Activated naive CD4-positive, alpha-beta T cell treated with anti-CD3 and anti-CD28 coated beads for 36 hours (primary cell): ENCODE measurements around the gene RNF213. TPM values are rescaled to one million over a fixed set of nuclear protein-coding genes. Genes with fewer than 3 reads are reported as not detected.
A peak's percentile ranks its signal among the peaks of the same experiment; 100 is the strongest.

Source experiments
- CTCF ChIA-PET: fragments of 350-600 bp; sonication (Branson Sonifier 250); formaldehyde crosslinking; loops from one replicate; lab custom pipeline; 2021; ENCODE audit warnings: antibody characterized with exemption; lab: Charles Lee
- DNase-seq: peaks from one replicate; pipeline ENCODE4 v3.0.0-alpha.2; 2020
- H3K27ac Mint-ChIP-seq: one replicate; pipeline ENCODE4 v1.8.0; 2021; ENCODE audit warnings: mild to moderate bottlenecking, mixed read lengths
- H3K27me3 Mint-ChIP-seq: one replicate; pipeline ENCODE4 v1.8.0; 2021; ENCODE audit warnings: low read depth, mixed read lengths
- H3K36me3 Mint-ChIP-seq: one replicate; pipeline ENCODE4 v1.8.0; 2021; ENCODE audit warnings: low read depth, mixed read lengths
- H3K4me1 Mint-ChIP-seq: one replicate; pipeline ENCODE4 v1.8.0; 2021; ENCODE audit warnings: low read depth, mixed read lengths
- H3K4me3 Mint-ChIP-seq: one replicate; pipeline ENCODE4 v1.8.0; 2021; ENCODE audit warnings: mild to moderate bottlenecking, moderate library complexity, mixed read lengths
- H3K9me3 Mint-ChIP-seq: one replicate; pipeline ENCODE4 v1.8.0; 2021; ENCODE audit warnings: mixed read lengths
- intact Hi-C: fragments of 100-400 bp; cut with micrococcal nuclease; formaldehyde crosslinking; loops from one replicate; pipeline ENCODE4 v1.15.1; 2023
- total RNA-seq, 2 experiments: library from RNA; stranded (reverse); gene quantifications; one replicate each; pipeline ENCODE4 v1.2.3, GENCODE V29; 2021

Gene RNF213
- total RNA-seq, 2 experiments from 2014 or later: 234 to 250 TPM

DNA sequence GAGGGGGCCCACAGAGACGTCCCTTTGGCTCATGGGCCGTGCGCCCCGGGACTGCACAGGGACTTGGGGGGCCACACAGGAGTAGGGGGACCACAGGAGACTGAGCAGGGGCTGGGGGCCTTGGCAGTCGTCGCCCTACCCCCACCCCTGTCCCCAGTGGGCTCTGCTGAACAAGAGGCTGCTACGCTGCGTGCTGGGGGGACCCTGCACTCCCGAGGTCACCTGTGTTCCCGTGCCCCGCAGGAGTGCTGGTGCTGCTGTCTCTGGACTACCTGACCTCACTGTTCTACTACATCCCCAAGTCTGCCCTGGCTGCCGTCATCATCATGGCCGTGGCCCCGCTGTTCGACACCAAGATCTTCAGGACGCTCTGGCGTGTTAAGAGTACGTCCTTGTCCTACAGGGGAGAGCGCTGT, 14.4 kb upstream of the RNF213 start:
- Mint-ChIP-seq H3K4me1 (no peaks in the 10 kb centered on the region), H3K4me3 (no peak overlapping the region), H3K27me3 (no peaks in the 10 kb centered on the region), H3K9me3 (no peaks in the 10 kb centered on the region), H3K27ac (no peak overlapping the region), H3K36me3 (peaks cover 3% of the 10 kb centered on the region)
- DNase-seq: no peak
- CTCF ChIA-PET: no interaction called here
- intact Hi-C loops: no loop called here

DNA sequence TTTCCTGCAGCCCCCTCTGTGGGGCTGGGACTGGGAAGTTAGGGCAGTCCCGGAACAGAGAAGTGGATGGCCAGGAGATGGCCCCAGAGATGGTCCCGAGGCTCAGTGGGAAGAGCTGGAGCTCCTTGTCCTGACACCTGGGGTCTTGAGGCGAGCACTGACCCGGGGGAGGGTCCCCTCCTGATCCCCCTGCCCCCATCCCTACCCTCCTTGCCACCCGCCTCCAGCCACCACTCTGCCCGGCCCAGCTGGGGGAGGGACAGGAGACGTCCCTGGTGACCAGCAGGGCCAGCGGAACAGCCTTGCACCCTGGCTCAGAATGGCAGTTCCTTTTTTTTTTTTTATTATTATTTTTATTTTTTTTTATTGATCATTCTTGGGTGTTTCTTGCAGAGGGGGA, 13.9 kb upstream of the RNF213 start:
- intact Hi-C loops: no loop called here
- Mint-ChIP-seq H3K27me3 (no peaks in the 10 kb centered on the region), H3K36me3 (peaks cover 2% of the 10 kb centered on the region), H3K27ac (no peak overlapping the region), H3K9me3 (no peaks in the 10 kb centered on the region), H3K4me1 (no peaks in the 10 kb centered on the region), H3K4me3 (no peak overlapping the region)
- no peak for DNase-seq
- CTCF ChIA-PET: no interaction called here

DNA sequence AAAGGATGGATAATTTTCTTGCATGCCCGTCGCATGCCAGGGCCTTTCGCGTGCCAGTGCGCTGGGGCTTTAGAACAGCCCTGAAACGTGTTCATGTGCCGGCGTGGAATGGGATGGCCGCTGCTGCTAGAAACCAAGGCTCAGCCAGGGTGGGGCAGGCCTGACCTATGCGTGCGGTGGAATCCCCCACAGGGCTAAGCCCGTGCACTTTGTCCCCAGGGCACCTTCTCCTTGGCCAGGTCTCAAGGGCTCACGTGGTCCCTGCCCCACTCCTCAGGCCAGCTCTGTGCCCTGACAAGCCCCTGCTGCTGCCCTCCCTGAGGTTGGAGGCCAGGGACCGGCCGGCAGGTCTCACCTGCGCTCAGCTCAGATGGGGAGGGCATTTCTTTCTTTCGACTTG, 13.1 kb upstream of the RNF213 start:
- H3K27ac Mint-ChIP-seq: no peak overlapping the region
- no peak overlapping the region for H3K4me3 Mint-ChIP-seq
- CTCF ChIA-PET: no interaction called here
- peaks cover 2% of the 10 kb centered on the region for H3K36me3 Mint-ChIP-seq
- no peak for DNase-seq
- H3K9me3 Mint-ChIP-seq: no peaks in the 10 kb centered on the region
- no peaks in the 10 kb centered on the region for H3K27me3 Mint-ChIP-seq
- H3K4me1 Mint-ChIP-seq: peaks cover 1% of the 10 kb centered on the region
- intact Hi-C loops: no loop called here

DNA sequence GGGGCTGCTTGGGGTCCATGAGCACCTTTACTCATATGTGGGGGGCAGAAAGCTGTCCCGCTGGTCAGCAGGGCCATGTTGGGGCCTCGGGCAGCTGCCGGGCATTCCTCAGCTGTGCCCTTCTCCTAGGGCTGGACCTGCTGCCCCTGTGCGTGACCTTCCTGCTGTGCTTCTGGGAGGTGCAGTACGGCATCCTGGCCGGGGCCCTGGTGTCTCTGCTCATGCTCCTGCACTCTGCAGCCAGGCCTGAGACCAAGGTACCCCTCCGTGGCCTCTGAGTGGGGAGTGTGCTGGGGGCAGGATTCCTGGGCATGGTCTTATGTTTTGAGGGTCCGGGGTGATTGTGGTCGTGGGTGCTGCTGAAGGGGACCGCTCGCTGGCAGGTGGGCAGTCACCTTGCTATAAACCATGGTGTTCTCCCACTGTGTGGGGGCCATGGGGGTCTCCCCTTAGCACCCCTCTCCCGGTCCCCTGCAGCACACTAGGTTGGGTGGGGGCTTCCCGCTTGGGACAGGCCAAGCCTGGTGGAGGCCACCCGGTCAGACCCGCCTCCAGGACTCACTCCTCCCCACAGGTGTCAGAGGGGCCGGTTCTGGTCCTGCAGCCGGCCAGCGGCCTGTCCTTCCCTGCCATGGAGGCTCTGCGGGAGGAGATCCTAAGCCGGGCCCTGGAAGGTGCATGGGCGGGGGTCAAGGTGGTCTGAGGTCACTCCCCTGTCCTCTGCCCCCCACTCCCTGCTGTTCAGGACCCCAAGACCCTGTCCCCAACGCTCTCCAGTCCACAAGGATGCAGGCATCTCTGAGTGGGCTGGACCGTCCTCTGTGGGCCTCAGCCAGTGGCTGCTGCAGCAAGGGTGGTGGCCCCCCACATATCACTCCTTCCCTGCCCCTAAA, 12.4 kb upstream of the RNF213 start:
- DNase-seq: no peak
- intact Hi-C loops: no loop called here
- Mint-ChIP-seq H3K27me3 (no peaks in the 10 kb centered on the region), H3K4me3 (no peak overlapping the region), H3K36me3 (peaks cover 2% of the 10 kb centered on the region), H3K9me3 (no peaks in the 10 kb centered on the region), H3K4me1 (peaks cover 8% of the 10 kb centered on the region), H3K27ac (no peak overlapping the region)
- CTCF ChIA-PET: no interaction called here

DNA sequence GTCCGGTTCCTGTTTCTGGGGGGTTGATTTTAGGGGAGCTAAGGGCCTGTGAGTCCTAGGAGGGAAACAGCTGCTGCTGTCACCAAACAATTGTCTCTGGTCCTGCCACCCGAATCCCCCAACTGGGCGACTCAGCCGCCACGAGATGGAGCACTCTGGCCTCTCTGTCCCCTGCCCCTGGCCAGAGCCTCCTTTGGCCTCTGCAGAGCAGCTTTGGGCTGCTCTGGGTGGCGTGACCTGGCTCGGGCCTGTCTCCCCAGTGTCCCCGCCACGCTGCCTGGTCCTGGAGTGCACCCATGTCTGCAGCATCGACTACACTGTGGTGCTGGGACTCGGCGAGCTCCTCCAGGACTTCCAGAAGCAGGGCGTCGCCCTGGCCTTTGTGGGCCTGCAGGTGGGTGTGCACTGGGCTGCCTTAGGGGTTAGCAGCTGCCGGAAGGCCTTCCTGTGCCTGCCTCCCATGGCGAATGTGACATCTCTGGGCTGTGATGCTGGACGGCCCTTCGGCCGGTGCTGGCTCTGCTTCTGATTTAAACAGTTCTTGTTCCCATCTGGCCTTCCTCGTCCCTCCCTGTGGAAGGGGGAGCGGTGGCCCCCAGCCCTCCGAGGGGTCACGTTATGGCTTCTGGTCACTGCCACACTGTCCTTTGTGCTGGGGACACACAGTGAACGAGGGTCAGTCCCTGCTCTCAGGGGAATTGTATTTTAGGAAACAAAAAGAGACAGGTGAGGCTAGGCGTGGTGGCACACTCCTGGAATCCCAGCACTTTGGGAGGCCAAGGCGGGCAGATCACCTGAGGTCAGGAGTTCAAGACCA, 11.6 kb upstream of the RNF213 start:
- peaks cover 2% of the 10 kb centered on the region for H3K36me3 Mint-ChIP-seq
- intact Hi-C loops: no loop called here
- peaks cover 16% of the 10 kb centered on the region for H3K4me1 Mint-ChIP-seq
- H3K9me3 Mint-ChIP-seq: no peaks in the 10 kb centered on the region
- no peak overlapping the region for H3K27ac Mint-ChIP-seq
- H3K27me3 Mint-ChIP-seq: no peaks in the 10 kb centered on the region
- CTCF ChIA-PET: no interaction called here
- no peak overlapping the region for H3K4me3 Mint-ChIP-seq
- DNase-seq: no peak

DNA sequence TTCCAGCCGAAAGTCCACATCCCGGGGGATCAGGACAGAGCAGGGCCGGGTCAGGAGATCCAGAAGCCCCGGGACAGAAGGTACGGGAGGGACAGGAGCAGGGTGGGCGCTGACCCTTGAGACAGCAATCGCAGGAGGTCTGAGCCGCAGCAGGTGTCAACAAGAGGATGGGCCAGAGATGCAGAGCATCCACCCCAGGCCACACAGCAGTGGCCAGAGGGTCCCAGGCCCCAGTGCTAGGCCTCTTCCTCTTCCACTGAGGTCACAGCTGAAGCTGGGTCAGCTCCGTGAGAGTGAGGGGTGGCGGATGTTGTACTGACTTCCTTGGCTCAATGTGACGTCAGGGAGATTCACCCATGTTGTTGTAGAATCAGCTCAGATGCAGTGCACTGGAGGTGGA, 8.7 kb upstream of the RNF213 start:
- intact Hi-C loops: loop anchor here (2.0 to 5.0 kb wide), 2 partner anchors 151 to 170 kb away; partner anchors contain the start of gene GAA
- H3K27me3 Mint-ChIP-seq: no peaks in the 10 kb centered on the region
- no peaks in the 10 kb centered on the region for H3K9me3 Mint-ChIP-seq
- H3K4me3 Mint-ChIP-seq: no peak overlapping the region
- H3K27ac Mint-ChIP-seq: no peak overlapping the region
- H3K36me3 Mint-ChIP-seq: peaks cover 3% of the 10 kb centered on the region
- no peak for DNase-seq
- CTCF ChIA-PET: interaction anchor here (0.6 to 2.9 kb wide), 11 partner anchors 12 to 494 kb away, joined by 3 to 18 read pairs (median 3); partner anchors contain the start of gene GAA
- peaks cover 38% of the 10 kb centered on the region for H3K4me1 Mint-ChIP-seq

DNA sequence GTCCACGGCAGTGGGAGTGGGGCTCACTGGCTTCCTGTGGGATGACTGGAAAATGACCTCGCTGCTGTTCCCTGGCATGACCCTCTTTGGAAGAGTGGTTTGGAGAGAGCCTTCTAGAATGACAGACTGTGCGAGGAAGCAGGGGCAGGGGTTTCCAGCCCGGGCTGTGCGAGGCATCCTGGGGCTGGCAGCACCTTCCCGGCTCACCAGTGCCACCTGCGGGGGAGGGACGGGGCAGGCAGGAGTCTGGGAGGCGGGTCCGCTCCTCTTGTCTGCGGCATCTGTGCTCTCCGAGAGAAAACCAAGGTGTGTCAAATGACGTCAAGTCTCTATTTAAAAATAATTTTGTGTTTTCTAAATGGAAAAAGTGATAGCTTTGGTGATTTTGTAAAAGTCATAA, 7.8 kb upstream of the RNF213 start:
- Mint-ChIP-seq H3K27me3 (no peaks in the 10 kb centered on the region), H3K27ac (peak overlapping the region; percentile 16), H3K4me3 (no peak overlapping the region), H3K9me3 (no peaks in the 10 kb centered on the region), H3K36me3 (peaks cover 3% of the 10 kb centered on the region), H3K4me1 (peaks cover 45% of the 10 kb centered on the region)
- CTCF ChIA-PET: interaction anchor here (0.7 to 2.9 kb wide), 7 partner anchors 11 to 151 kb away, joined by 3 to 18 read pairs (median 4); partner anchors contain the start of gene GAA
- DNase-seq: peak; percentile 96
- intact Hi-C loops: loop anchor here (1.0 to 5.0 kb wide), 4 partner anchors 57 to 171 kb away; partner anchors contain the start of genes EIF4A3 and GAA

DNA sequence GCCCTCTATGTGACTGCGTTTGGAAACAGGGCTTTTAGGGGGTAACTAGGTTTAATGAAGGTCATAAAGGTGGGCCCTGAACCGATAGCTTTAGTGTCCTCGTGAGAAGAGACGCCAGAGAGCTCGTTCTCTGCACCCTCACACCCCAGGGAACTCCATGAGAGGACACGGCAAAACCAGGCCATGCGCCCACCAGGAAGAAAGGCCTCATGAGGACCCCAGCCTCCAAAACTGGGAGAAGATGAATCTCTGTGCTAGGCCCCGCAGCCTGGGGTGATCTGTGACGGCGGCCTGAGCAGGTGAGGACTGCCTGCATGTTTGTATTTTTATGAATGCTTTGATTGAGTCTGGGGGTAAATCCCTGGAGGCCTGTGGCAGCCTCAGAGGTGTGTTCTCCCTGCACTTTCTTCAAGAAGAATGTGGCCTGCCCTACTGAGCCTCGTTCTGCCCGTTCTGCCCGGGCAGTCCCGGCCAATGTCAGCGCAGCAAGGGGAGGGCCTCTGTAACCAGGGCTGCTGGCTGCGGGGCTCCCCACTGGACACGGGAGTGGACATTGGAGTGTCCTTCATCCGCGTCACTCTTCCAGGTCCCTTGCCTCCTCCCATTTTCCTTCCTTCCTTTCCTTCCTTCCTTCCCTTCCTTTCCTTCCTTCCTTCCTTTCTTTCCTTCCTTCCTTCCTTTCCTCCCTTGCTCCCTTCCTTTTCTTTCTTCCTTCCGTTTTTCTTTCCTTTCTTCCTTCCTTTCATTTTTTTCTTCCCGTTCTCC, 6.8 kb upstream of the RNF213 start:
- Mint-ChIP-seq H3K4me3 (no peak overlapping the region), H3K4me1 (peaks cover 55% of the 10 kb centered on the region), H3K27me3 (no peaks in the 10 kb centered on the region), H3K27ac (peak overlapping the region; percentile 92), H3K36me3 (peaks cover 3% of the 10 kb centered on the region), H3K9me3 (no peaks in the 10 kb centered on the region)
- CTCF ChIA-PET: interaction anchor here (0.6 to 2.9 kb wide), 5 partner anchors 11 to 140 kb away, joined by 3 to 18 read pairs (median 5); no protein-coding TSS in a partner anchor
- no peak for DNase-seq
- intact Hi-C loops: loop anchor here (1.0 to 5.0 kb wide), 7 partner anchors 9 to 257 kb away; partner anchors contain the start of genes EIF4A3 and GAA

DNA sequence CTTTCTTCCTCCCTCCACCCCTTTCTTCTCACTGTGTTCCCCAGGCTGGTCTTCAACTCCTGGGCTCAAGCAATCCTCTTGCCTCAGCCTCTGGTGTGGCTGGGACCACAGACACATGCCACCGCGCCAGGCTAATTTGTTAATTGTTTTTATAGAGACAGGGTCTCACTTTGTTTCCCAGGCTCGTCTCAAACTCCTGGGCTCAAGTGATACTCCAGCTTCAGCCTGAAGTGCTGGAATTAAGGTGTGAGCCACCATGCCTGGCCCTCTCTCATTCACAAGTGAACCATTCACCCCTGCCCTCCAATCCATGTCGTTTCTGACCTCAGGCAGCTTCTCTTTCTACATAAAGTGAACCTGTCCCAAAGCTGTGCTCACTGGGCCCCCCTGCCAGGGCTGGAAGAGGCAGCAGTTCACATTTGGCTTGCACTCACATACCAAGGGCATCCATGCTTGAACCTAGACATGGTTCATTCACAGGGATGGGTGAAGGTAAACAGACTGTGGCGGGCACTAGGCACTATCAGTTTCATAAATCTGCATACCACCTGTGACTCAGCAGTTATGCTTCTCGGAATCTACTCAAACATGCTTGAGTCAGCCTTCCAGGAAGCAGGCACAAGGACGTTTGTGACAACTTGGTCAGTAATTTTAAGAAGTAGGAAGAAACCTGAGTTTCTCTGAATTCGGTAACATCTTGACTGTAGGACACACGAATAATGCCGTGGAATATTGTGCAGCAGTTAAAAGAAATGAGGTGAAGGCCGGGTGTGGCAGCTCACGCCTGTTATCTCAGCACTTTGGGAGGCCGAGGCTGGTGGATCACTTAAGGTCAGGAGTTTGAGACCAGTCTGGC, 6.0 kb upstream of the RNF213 start:
- no peaks in the 10 kb centered on the region for H3K9me3 Mint-ChIP-seq
- H3K4me3 Mint-ChIP-seq: peak overlapping the region; percentile 34
- peaks cover 3% of the 10 kb centered on the region for H3K36me3 Mint-ChIP-seq

DNA sequence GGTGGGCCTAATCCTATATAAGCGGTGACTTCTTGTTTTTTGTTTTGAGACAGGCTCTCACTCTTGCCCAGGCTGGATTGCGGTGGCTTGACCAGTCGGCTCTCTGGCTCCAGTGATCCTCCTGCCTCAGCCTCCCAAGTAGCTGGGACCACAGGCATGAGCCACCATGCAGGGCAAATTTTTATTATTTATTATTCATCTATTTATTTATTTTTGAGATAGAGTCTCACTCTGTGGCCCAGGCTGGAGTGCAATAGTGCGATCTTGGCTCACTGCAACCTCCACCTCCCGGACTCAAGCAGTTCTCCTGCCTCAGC, 4.7 kb upstream of the RNF213 start:
- no peak for DNase-seq
- CTCF ChIA-PET: interaction anchor here (1.8 kb wide), 1 partner anchor 8 kb away, joined by 5 read pairs; no protein-coding TSS in a partner anchor
- intact Hi-C loops: loop anchor here (5.0 kb wide), 2 partner anchors 531 to 636 kb away; no protein-coding TSS in a partner anchor
- Mint-ChIP-seq H3K27ac (no peak overlapping the region), H3K9me3 (no peaks in the 10 kb centered on the region), H3K27me3 (no peaks in the 10 kb centered on the region), H3K36me3 (peaks cover 3% of the 10 kb centered on the region), H3K4me3 (no peak overlapping the region), H3K4me1 (peaks cover 66% of the 10 kb centered on the region)

More for the DNA sequence above, 6.0 kb upstream of the RNF213 start:
- intact Hi-C loops: loop anchor here (1.0 to 5.0 kb wide), 6 partner anchors 9 to 638 kb away; no protein-coding TSS in a partner anchor
- H3K27me3 Mint-ChIP-seq: no peaks in the 10 kb centered on the region
- peak; percentile 90 for DNase-seq
- peaks cover 63% of the 10 kb centered on the region for H3K4me1 Mint-ChIP-seq
- CTCF ChIA-PET: interaction anchor here (0.7 to 2.9 kb wide), 3 partner anchors 8 to 58 kb away, joined by 3 to 18 read pairs (median 5); no protein-coding TSS in a partner anchor
- H3K27ac Mint-ChIP-seq: peak overlapping the region; percentile 92
